ENCODE measurements around the gene ATP6V0A4. TPM values are rescaled to one million over a fixed set of nuclear protein-coding genes. Genes with fewer than 3 reads are reported as not detected.

ATP6V0A4 gene
- total RNA-seq, 1 donor from 2014 or later = not detected

- no peaks in the 10 kb centered on the region for H3K36me3 Mint-ChIP-seq (ENCODE audit: low read depth, unreplicated experiment)
- H3K4me1 Mint-ChIP-seq (ENCODE audit: unreplicated experiment) = peaks cover 9% of the 10 kb centered on the region
- no peak overlapping the region for H3K27ac Mint-ChIP-seq (ENCODE audit: unreplicated experiment)
- TF ChIP-seq CTCF (IDR thresholded peaks at IDR 0.05; ENCODE audit: unreplicated experiment) = no peak
- no peak for DNase-seq (ENCODE audit: low spot score)
- H3K4me3 Mint-ChIP-seq (ENCODE audit: unreplicated experiment) = no peak overlapping the region
- H3K27me3 Mint-ChIP-seq (ENCODE audit: unreplicated experiment) = peaks cover 2% of the 10 kb centered on the region
- H3K9me3 Mint-ChIP-seq (ENCODE audit: unreplicated experiment) = no peaks in the 10 kb centered on the region
Measured at GRCh38 chr7:138667535-138668228, 130.3 kb downstream of the ATP6V0A4 start.

GRCh38 chr7:138666385-138666784, 131.6 kb downstream of the ATP6V0A4 start:
- H3K36me3 Mint-ChIP-seq (ENCODE audit: low read depth, unreplicated experiment) = no peaks in the 10 kb centered on the region
- H3K27ac Mint-ChIP-seq (ENCODE audit: unreplicated experiment) = no peak overlapping the region

GRCh38 chr7:138665669-138666140, 132.3 kb downstream of the ATP6V0A4 start:
- Mint-ChIP-seq H3K27ac (ENCODE audit: unreplicated experiment) (no peak overlapping the region), H3K9me3 (ENCODE audit: unreplicated experiment) (no peaks in the 10 kb centered on the region), H3K4me1 (ENCODE audit: unreplicated experiment) (peaks cover 13% of the 10 kb centered on the region), H3K27me3 (ENCODE audit: unreplicated experiment) (peaks cover 2% of the 10 kb centered on the region), H3K4me3 (ENCODE audit: unreplicated experiment) (no peak overlapping the region), H3K36me3 (ENCODE audit: low read depth, unreplicated experiment) (no peaks in the 10 kb centered on the region)
- DNase-seq (ENCODE audit: low spot score) = no peak
- no peak for TF ChIP-seq CTCF (IDR thresholded peaks at IDR 0.05; ENCODE audit: unreplicated experiment)

More at GRCh38 chr7:138666385-138666784, 131.6 kb downstream of the ATP6V0A4 start:
- no peaks in the 10 kb centered on the region for H3K9me3 Mint-ChIP-seq (ENCODE audit: unreplicated experiment)
- H3K4me3 Mint-ChIP-seq (ENCODE audit: unreplicated experiment) = no peak overlapping the region
- peaks cover 2% of the 10 kb centered on the region for H3K27me3 Mint-ChIP-seq (ENCODE audit: unreplicated experiment)
- no peak for TF ChIP-seq CTCF (IDR thresholded peaks at IDR 0.05; ENCODE audit: unreplicated experiment)
- peaks cover 13% of the 10 kb centered on the region for H3K4me1 Mint-ChIP-seq (ENCODE audit: unreplicated experiment)
- no peak for DNase-seq (ENCODE audit: low spot score)

- Mint-ChIP-seq H3K27ac (ENCODE audit: unreplicated experiment) (no peak overlapping the region), H3K36me3 (ENCODE audit: low read depth, unreplicated experiment) (no peaks in the 10 kb centered on the region), H3K4me3 (ENCODE audit: unreplicated experiment) (peak overlapping the region; percentile 44), H3K9me3 (ENCODE audit: unreplicated experiment) (no peaks in the 10 kb centered on the region), H3K4me1 (ENCODE audit: unreplicated experiment) (peaks cover 13% of the 10 kb centered on the region), H3K27me3 (ENCODE audit: unreplicated experiment) (peaks cover 2% of the 10 kb centered on the region)
- no peak for DNase-seq (ENCODE audit: low spot score)
- TF ChIP-seq CTCF (IDR thresholded peaks at IDR 0.05; ENCODE audit: unreplicated experiment) = no peak
Measured at GRCh38 chr7:138665249-138665648, 132.7 kb downstream of the ATP6V0A4 start.
